Liver (tissue), 9 donors: ENCODE measurements around the gene SLC43A3. TPM values are rescaled to one million over a fixed set of nuclear protein-coding genes. Genes with fewer than 3 reads are reported as not detected.
A peak's percentile ranks its signal among the peaks of the same experiment; 100 is the strongest.

Source experiments
- DNase-seq: peaks from one replicate; pipeline ENCODE4 v3.0.0-alpha.2; 2017; ENCODE audit warnings: low spot score
- H3K27ac ChIP-seq, 2 donors: one replicate each; pipeline ENCODE4 v1.7.0; 2013; ENCODE audit warnings: inconsistent platforms in 2 of 2, low read length in 2 of 2, control low read depth in 1 of 2, low read depth in 1 of 2, mild to moderate bottlenecking in 1 of 2
- H3K27me3 ChIP-seq, 4 donors: one replicate each; pipeline versions ENCODE4 v1.6.1 to v1.7.0; 2013; ENCODE audit warnings: low read length in 3 of 4, inconsistent platforms in 1 of 4, mild to moderate bottlenecking in 1 of 4, moderate library complexity in 1 of 4; ENCODE audit not compliant: control insufficient read depth in 4 of 4, insufficient read depth in 4 of 4
- H3K36me3 ChIP-seq, 4 donors: one replicate each; pipeline versions ENCODE4 v1.6.1 to v1.7.0; 2013; ENCODE audit warnings: low read length in 3 of 4, mild to moderate bottlenecking in 3 of 4, low read depth in 1 of 4, moderate library complexity in 1 of 4; ENCODE audit not compliant: control insufficient read depth in 4 of 4, insufficient read depth in 3 of 4
- H3K4me1 ChIP-seq, 4 donors: one replicate each; pipeline versions ENCODE4 v1.6.1 to v1.7.0; 2013; ENCODE audit warnings: low read length in 3 of 4, mild to moderate bottlenecking in 3 of 4, moderate library complexity in 1 of 4; ENCODE audit not compliant: control insufficient read depth in 4 of 4, insufficient read depth in 4 of 4
- H3K4me3 ChIP-seq, 3 donors: one replicate each; pipeline versions ENCODE4 v1.6.1 to v1.7.0; 2013; ENCODE audit warnings: low read length in 3 of 3, control low read depth in 1 of 3, low read depth in 1 of 3, mild to moderate bottlenecking in 1 of 3
- H3K9ac ChIP-seq, 2 donors: one replicate each; pipeline ENCODE4 v1.7.0; 2013; ENCODE audit warnings: low read length in 2 of 2, mild to moderate bottlenecking in 2 of 2, moderate library complexity in 2 of 2, control low read depth in 1 of 2, low read depth in 1 of 2
- H3K9me3 ChIP-seq, 4 donors: one replicate each; pipeline versions ENCODE4 v1.6.1 to v1.7.0; 2013; ENCODE audit warnings: low read length in 3 of 4; ENCODE audit not compliant: control insufficient read depth in 4 of 4
- ATF3 ChIP-seq: IDR thresholded peaks from 2 replicates; pipeline ENCODE4 v1.6.1; 2016; ENCODE audit warnings: antibody characterized with exemption
- CTCF ChIP-seq: fragments of 150-350 bp; IDR thresholded peaks from 2 replicates; pipeline ENCODE4 v1.5.1; 2017; ENCODE audit warnings: improper control_type of control experiment, low read depth, low read length; ENCODE audit not compliant: missing input control
- EGR1 ChIP-seq, 2 donors: IDR thresholded peaks; 2 replicates each; pipeline ENCODE4 v1.6.1; 2016 to 2018; ENCODE audit warnings: antibody characterized with exemption in 2 of 2, low read depth in 2 of 2
- FOXA1 ChIP-seq: IDR thresholded peaks from 2 replicates; pipeline ENCODE4 v1.6.1; 2016; ENCODE audit warnings: antibody characterized with exemption
- FOXA2 ChIP-seq: IDR thresholded peaks from 2 replicates; pipeline ENCODE4 v1.6.1; 2016; ENCODE audit warnings: antibody characterized with exemption
- GABPA ChIP-seq, 2 donors: IDR thresholded peaks in 1 of 2; conservative IDR thresholded peaks in 1 of 2; 2 replicates each; pipeline ENCODE4 v1.6.1; 2016; ENCODE audit warnings: antibody characterized with exemption in 2 of 2, mild to moderate bottlenecking in 1 of 2, moderate library complexity in 1 of 2
- HNF4A ChIP-seq, 2 donors: conservative IDR thresholded peaks; 2 replicates each; pipeline ENCODE4 v1.6.1; 2016; ENCODE audit warnings: antibody characterized with exemption in 2 of 2, mild to moderate bottlenecking in 2 of 2
- JUND ChIP-seq, 2 donors: IDR thresholded peaks; 2 replicates each; pipeline ENCODE4 v1.6.1; 2016; ENCODE audit warnings: antibody characterized with exemption in 2 of 2
- MAX ChIP-seq: IDR thresholded peaks from 2 replicates; pipeline ENCODE4 v1.6.1; 2016; ENCODE audit warnings: antibody characterized with exemption
- NR2F2 ChIP-seq: IDR thresholded peaks from 2 replicates; pipeline ENCODE4 v1.6.1; 2016; ENCODE audit warnings: antibody characterized with exemption
- REST ChIP-seq: IDR thresholded peaks from 2 replicates; pipeline ENCODE4 v1.6.1; 2016; ENCODE audit warnings: antibody characterized with exemption, mild to moderate bottlenecking
- RXRA ChIP-seq, 2 donors: IDR thresholded peaks; 2 replicates each; pipeline ENCODE4 v1.6.1; 2017 to 2018; ENCODE audit warnings: antibody characterized with exemption in 2 of 2, mild to moderate bottlenecking in 1 of 2
- SP1 ChIP-seq: IDR thresholded peaks from 2 replicates; pipeline ENCODE4 v1.6.1; 2018; ENCODE audit warnings: antibody characterized with exemption, mild to moderate bottlenecking
- YY1 ChIP-seq: IDR thresholded peaks from 2 replicates; pipeline ENCODE4 v1.6.1; 2016; ENCODE audit warnings: antibody characterized with exemption, mild to moderate bottlenecking
- ZBTB33 ChIP-seq: IDR thresholded peaks from 2 replicates; pipeline ENCODE4 v1.6.1; 2016; ENCODE audit warnings: antibody characterized with exemption
- WGBS: extraction: QIAGEN DNeasy Blood & Tissue Kit; methylation state at CpG from one replicate; pipeline ENCODE4 v1.1.7; 2013; 5-methylcytosine and 5-hydroxymethylcytosine counted together
- polyA plus RNA-seq, 2 donors: library from polyadenylated mRNA; stranded (reverse) in 1 of 2; unstranded in 1 of 2; fragments of 200-250 nt in 1 of 2; fragments of >200 nt in 1 of 2; fragmentation: Nextera tagmentation in 1 of 2; extraction: Ambion mirVana in 1 of 2; gene quantifications; one replicate each; pipeline versions ENCODE4 v1.2.1 to v1.2.3, GENCODE V29; 2013 to 2015
- total RNA-seq, 2 donors: library from RNA; depleted of rRNA; stranded (reverse); fragments of >200 nt; gene quantifications; one replicate each; pipeline ENCODE4 v1.2.3, GENCODE V29; 2014
- donor health status: healthy.
- donor health status: healthy.
- donor health status: healthy.
- donor health status: healthy.
- donor health status: healthy.

The SLC43A3 gene
- total and polyA plus RNA-seq, 4 donors: 47.2 to 152 (median 93.0) TPM

GRCh38 chr11:57458060-57458409 is 31.1 kb upstream of the SLC43A3 start:
- Histone ChIP-seq H3K4me1 (peaks cover 23 to 64% (median 56%) of the 10 kb centered on the region in 4 donors), H3K9me3 (no peaks in the 10 kb centered on the region), H3K27ac (peak overlapping the region; percentile 83 to 84), H3K36me3 (no peaks in the 10 kb centered on the region), H3K27me3 (no peaks in the 10 kb centered on the region), H3K9ac (no peak overlapping the region), H3K4me3 (peak overlapping the region in 1 of 3 donors; percentile 77)
- TF ChIP-seq HNF4A (conservative IDR thresholded peaks at IDR 0.05) (no peak), MAX (no peak), FOXA2 (no peak), ATF3 (no peak), CTCF (no peak), ZBTB33 (no peak), GABPA (IDR thresholded peaks at IDR 0.05 in 1 of 2, conservative IDR thresholded peaks at IDR 0.05 in 1 of 2) (no peak), NR2F2 (no peak), FOXA1 (no peak), RXRA (IDR thresholded peaks at IDR 0.05) (no peak), EGR1 (IDR thresholded peaks at IDR 0.05; ENCODE audit: low read depth in 2 of 2) (no peak), YY1 (no peak)
- DNase-seq: no peak
- 4% methylated on average over 16 of the region's 16 CpGs for WGBS

- Histone ChIP-seq H3K27me3 (no peaks in the 10 kb centered on the region), H3K4me3 (no peak overlapping the region), H3K9me3 (no peaks in the 10 kb centered on the region), H3K9ac (no peak overlapping the region), H3K36me3 (no peaks in the 10 kb centered on the region), H3K27ac (peak overlapping the region; percentile 83 to 84), H3K4me1 (peaks cover 26 to 65% (median 58%) of the 10 kb centered on the region in 4 donors)
- 39% methylated on average over 7 of the region's 7 CpGs for WGBS
- no peak for DNase-seq
- TF ChIP-seq FOXA1: no peak
- no peak for TF ChIP-seq CTCF
- TF ChIP-seq ZBTB33: no peak
- no peak for TF ChIP-seq SP1
- TF ChIP-seq MAX: no peak
- TF ChIP-seq ATF3: no peak
- TF ChIP-seq RXRA (IDR thresholded peaks at IDR 0.05): no peak
- no peak for TF ChIP-seq JUND (IDR thresholded peaks at IDR 0.05)
- TF ChIP-seq REST: no peak
- no peak for TF ChIP-seq EGR1 (IDR thresholded peaks at IDR 0.05; ENCODE audit: low read depth in 2 of 2)
- no peak for TF ChIP-seq YY1
- no peak for TF ChIP-seq GABPA (IDR thresholded peaks at IDR 0.05 in 1 of 2, conservative IDR thresholded peaks at IDR 0.05 in 1 of 2)
These were observed 30.7 kb upstream of the SLC43A3 start for GRCh38 chr11:57457643-57458023.
